T-cell (primary cell): ENCODE results near the gene MIB1. TPM values are rescaled to one million over a fixed set of nuclear protein-coding genes. Genes with fewer than 3 reads are reported as not detected.
"Not testable (repeated sequence)": the region's sequence is repeated elsewhere in the genome, so short reads cannot be mapped to it uniquely, and the experiment has no call there.

ENCODE experiments used
- ATAC-seq, 4 experiments: fragments of 200-7000 bp in 3 of 4; fragments of 150-1000 bp in 1 of 4; cut with Tn5 transposase; replicated peaks in 1 of 4; 1 replicate in 3 of 4; 2 replicates in 1 of 4; pipeline ENCODE4 v1.10.0; 2021; ENCODE audit warnings: moderate library complexity in 3 of 4, mild to moderate bottlenecking in 2 of 4, moderate number of reproducible peaks in 1 of 4
- CTCF ChIA-PET, 2 donors: fragments of 300-600 bp; sonication (Branson Sonifier 250); formaldehyde crosslinking; loops; one replicate each; lab custom pipeline; 2022; ENCODE audit warnings: antibody characterized with exemption in 2 of 2; lab: Charles Lee
- POLR2A ChIA-PET, 2 donors: fragments of 300-600 bp; sonication (Branson Sonifier 250); formaldehyde crosslinking; loops; one replicate each; lab custom pipeline; 2022; ENCODE audit warnings: antibody characterized with exemption in 2 of 2; lab: Charles Lee
- DNase-seq, 35 experiments: peaks; one replicate each; pipeline versions ENCODE4 v3.0.0 to v3.0.0-alpha.2; 2013 to 2023
- H3K27ac ChIP-seq: one replicate; pipeline ENCODE4 v1.5.1; 2013; ENCODE audit warnings: low read length
- H3K27me3 ChIP-seq, 2 experiments: replicated peaks in 1 of 2; 1 replicate in 1 of 2; 2 replicates in 1 of 2; pipeline versions ENCODE4 v1.6.1 to v1.7.0; 2013; ENCODE audit warnings: low read length in 1 of 2, mixed read lengths in 1 of 2; ENCODE audit not compliant: control insufficient read depth in 2 of 2, insufficient read depth in 2 of 2; ENCODE audit errors: extremely low read depth in 1 of 2
- H3K36me3 ChIP-seq, 2 donors: 1 replicate in 1 of 2; 2 replicates in 1 of 2; pipeline versions ENCODE4 v1.6.1 to v1.7.0; 2013; ENCODE audit warnings: low read length in 1 of 2; ENCODE audit not compliant: control insufficient read depth in 2 of 2, insufficient read depth in 1 of 2; ENCODE audit errors: extremely low read depth in 1 of 2
- H3K4me1 ChIP-seq, 2 experiments: 1 replicate in 1 of 2; 2 replicates in 1 of 2; pipeline versions ENCODE4 v1.6.1 to v1.7.0; 2013; ENCODE audit warnings: low read length in 2 of 2, mixed read lengths in 1 of 2; ENCODE audit not compliant: insufficient read depth in 2 of 2, control insufficient read depth in 1 of 2; ENCODE audit errors: extremely low read depth in 1 of 2
- H3K4me3 ChIP-seq, 2 donors: 1 replicate in 1 of 2; 2 replicates in 1 of 2; pipeline versions ENCODE4 v1.5.1 to v1.7.0; 2013; ENCODE audit warnings: mild to moderate bottlenecking in 2 of 2, low read length in 1 of 2, moderate library complexity in 1 of 2; ENCODE audit not compliant: control insufficient read depth in 1 of 2; ENCODE audit errors: extremely low read depth in 1 of 2
- H3K9me3 ChIP-seq: 2 replicates; pipeline ENCODE4 v1.7.0; 2013
- H3K27ac Mint-ChIP-seq, 2 donors: one replicate each; pipeline ENCODE4 v1.8.0; 2020 to 2021; ENCODE audit warnings: mild to moderate bottlenecking in 2 of 2, mixed read lengths in 2 of 2
- H3K27me3 Mint-ChIP-seq, 2 donors: one replicate each; pipeline ENCODE4 v1.8.0; 2021 to 2022; ENCODE audit warnings: mixed read lengths in 2 of 2
- H3K36me3 Mint-ChIP-seq: one replicate; pipeline ENCODE4 v1.8.0; 2021; ENCODE audit warnings: mixed read lengths
- H3K4me1 Mint-ChIP-seq, 3 donors: one replicate each; pipeline ENCODE4 v1.8.0; 2020 to 2022; ENCODE audit warnings: mixed read lengths in 3 of 3, mild to moderate bottlenecking in 1 of 3
- H3K4me3 Mint-ChIP-seq, 3 donors: one replicate each; pipeline ENCODE4 v1.8.0; 2020 to 2022; ENCODE audit warnings: mild to moderate bottlenecking in 3 of 3, mixed read lengths in 3 of 3, moderate library complexity in 3 of 3
- H3K9me3 Mint-ChIP-seq, 3 donors: one replicate each; pipeline ENCODE4 v1.8.0; 2020 to 2022; ENCODE audit warnings: mixed read lengths in 3 of 3
- WGBS: methylation state at CpG from one replicate; pipeline ENCODE4 v1.1.5; 2013; ENCODE audit warnings: missing lambda C conversion rate; ENCODE audit not compliant: insufficient coverage; 5-methylcytosine and 5-hydroxymethylcytosine counted together
- total RNA-seq, 35 experiments: library from RNA in 6 of 35; stranded (reverse) in 6 of 35; fragments of 120-200 nt in 1 of 35; gene quantifications; one replicate each; pipeline versions ENCODE4 v1.2.1 to v1.2.4 and lab custom pipeline; 2013 to 2026

MIB1 gene
- total RNA-seq, 5 donors from 2014 or later (not counting 1 experiment from before 2014, with no cell fraction given), result 23.5 to 46.1 (median 34.3) TPM

DNA sequence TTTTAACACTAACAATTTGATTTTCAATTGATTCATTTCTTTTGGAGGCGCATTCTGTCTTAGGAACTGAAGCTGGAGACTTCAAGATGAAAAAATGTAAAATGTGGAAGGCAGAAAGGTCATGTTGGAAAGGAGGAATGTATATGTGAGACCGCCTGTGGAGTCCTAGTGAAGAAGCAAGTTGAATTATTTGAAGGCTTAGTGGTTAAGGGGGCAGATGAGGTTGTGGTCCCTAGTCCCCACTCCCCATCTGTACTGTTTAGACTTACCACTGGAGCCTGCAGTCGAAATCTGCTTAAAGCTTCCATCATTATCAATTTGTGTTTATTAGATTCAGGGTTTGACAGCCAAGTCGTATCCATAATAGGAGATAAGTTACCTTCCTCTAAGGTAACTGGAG is 15.4 kb upstream of the MIB1 start:
- Histone ChIP-seq H3K27me3 (no peaks in the 10 kb centered on the region), H3K36me3 (no peaks in the 10 kb centered on the region), H3K27ac (no peak overlapping the region), H3K4me1 (no peaks in the 10 kb centered on the region), H3K9me3 (no peaks in the 10 kb centered on the region), H3K4me3 (no peak overlapping the region)
- ChIA-PET POLR2A (no interaction called here), CTCF (no interaction called here)
- H3K9me3 Mint-ChIP-seq, result no peaks in the 10 kb centered on the region
- DNase-seq (no peak), ATAC-seq (no peak)
- no peak overlapping the region for H3K4me3 Mint-ChIP-seq
- H3K36me3 Mint-ChIP-seq, result peaks cover 3% of the 10 kb centered on the region
- no peaks in the 10 kb centered on the region for H3K4me1 Mint-ChIP-seq
- H3K27ac Mint-ChIP-seq, result no peak overlapping the region
- 100% methylated on average over 1 of the region's 4 CpGs for WGBS
- peaks cover 0 to 2% of the 10 kb centered on the region in 2 donors for H3K27me3 Mint-ChIP-seq

DNA sequence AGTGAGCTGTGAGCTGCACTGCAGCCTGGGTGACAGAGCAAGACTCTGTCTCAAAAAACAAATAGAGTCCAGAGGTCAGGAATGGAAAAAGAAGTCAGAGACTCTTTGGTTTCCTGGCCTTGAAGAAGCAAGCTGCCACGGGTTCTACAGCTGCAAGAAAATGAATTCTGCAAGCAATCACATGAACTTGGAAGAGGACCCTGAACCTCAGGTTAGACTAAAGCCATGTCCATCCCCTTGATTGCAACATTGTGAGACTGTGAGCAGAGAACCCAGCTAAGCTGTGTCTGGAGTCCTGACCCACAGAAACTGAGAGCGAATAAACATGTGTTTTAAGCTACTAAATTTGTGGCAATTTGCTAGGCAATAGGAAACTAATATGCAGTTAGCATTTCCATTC is 12.9 kb upstream of the MIB1 start:
- 50% methylated on average over 1 of the region's 2 CpGs for WGBS
- Mint-ChIP-seq H3K27me3 (no peaks in the 10 kb centered on the region), H3K9me3 (no peaks in the 10 kb centered on the region), H3K36me3 (peaks cover 3% of the 10 kb centered on the region), H3K4me3 (no peak overlapping the region), H3K27ac (no peak overlapping the region), H3K4me1 (no peaks in the 10 kb centered on the region)
- ChIA-PET CTCF (interaction anchor here in 1 of 2 donors (0.6 kb wide), 1 partner anchor 9 kb away, joined by 3 read pairs; no protein-coding TSS in a partner anchor), POLR2A (no interaction called here)
- no peaks in the 10 kb centered on the region for H3K36me3 ChIP-seq
- no peak overlapping the region for H3K27ac ChIP-seq
- DNase-seq (no peak), ATAC-seq (no peak)
- H3K27me3 ChIP-seq, result no peaks in the 10 kb centered on the region
- no peaks in the 10 kb centered on the region for H3K4me1 ChIP-seq
- H3K4me3 ChIP-seq, result no peak overlapping the region
- no peaks in the 10 kb centered on the region for H3K9me3 ChIP-seq

DNA sequence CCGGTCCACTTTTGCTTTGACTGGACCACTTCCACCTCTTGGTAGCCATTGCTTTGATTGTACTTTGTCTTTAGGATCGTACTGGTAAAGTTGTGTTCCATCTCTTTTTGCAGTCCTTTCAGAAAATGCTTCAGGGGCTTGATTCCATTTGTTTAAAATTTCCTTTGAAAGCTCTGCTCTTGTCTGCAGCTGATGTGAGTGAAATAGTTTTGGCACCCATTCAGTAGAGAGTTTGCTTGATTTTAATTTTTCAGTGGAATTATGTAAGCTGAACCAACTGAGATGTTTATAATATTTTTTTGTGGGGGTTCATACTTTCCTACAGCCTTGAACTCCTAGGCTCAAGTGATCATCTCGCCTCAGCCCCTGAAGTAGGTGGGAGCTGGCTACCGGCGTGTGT is 7.6 kb upstream of the MIB1 start:
- ATAC-seq, result no peak
- POLR2A ChIA-PET, result no interaction called here
- Histone ChIP-seq H3K27me3 (peaks cover 0 to 7% of the 10 kb centered on the region in 2 experiments), H3K36me3 (no peaks in the 10 kb centered on the region), H3K4me3 (no peak overlapping the region), H3K9me3 (no peaks in the 10 kb centered on the region), H3K4me1 (peaks cover 0 to 11% of the 10 kb centered on the region in 2 experiments), H3K27ac (no peak overlapping the region)
- Mint-ChIP-seq H3K9me3 (peaks cover 0 to 6% (median 5%) of the 10 kb centered on the region in 3 donors), H3K27ac (no peak overlapping the region), H3K27me3 (peaks cover 0 to 3% of the 10 kb centered on the region in 2 donors), H3K36me3 (peaks cover 6% of the 10 kb centered on the region), H3K4me1 (peaks cover 4 to 10% (median 5%) of the 10 kb centered on the region in 3 donors), H3K4me3 (no peak overlapping the region)
- no peak for DNase-seq
- CTCF ChIA-PET, result no interaction called here
- WGBS, result 89% methylated on average over 2 of the region's 5 CpGs

DNA sequence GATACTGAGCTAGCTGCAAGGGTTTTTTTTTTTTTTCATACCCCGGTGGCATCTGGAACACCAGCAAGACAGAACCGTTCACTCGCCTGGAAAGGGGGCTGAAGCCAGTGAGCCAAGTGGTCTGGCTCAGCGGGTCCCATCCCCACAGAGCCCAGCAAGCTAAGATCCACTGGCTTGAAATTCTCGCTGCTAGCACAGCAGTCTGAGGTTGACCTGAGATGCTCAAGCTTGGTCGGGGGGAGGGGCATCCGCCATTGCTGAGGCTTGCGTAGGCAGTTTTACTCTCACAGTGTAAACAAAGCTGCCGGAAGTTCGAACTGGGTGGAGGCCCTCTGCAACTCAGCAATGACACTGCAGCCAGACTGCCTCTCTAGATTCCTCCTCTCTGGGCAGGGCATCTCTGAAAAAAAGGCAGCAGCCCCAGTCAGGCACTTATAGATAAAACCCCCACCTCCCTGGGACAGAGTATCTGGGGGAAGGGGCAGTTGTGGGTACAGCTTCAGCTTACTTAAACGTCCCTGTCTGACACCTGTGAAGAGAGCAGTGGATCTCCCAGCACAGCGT is 5.1 kb upstream of the MIB1 start:
- Histone ChIP-seq H3K27ac (peak overlapping the region; percentile 64), H3K36me3 (no peaks in the 10 kb centered on the region), H3K27me3 (peaks cover 0 to 7% of the 10 kb centered on the region in 2 experiments), H3K4me3 (no peak overlapping the region), H3K4me1 (peaks cover 5 to 13% of the 10 kb centered on the region in 2 experiments), H3K9me3 (no peaks in the 10 kb centered on the region)
- POLR2A ChIA-PET, result no interaction called here
- ATAC-seq (peak in 3 of 4 experiments; percentile 5 to 22 (median 22)), DNase-seq (peak; percentile 9 to 68 (median 46))
- Mint-ChIP-seq H3K9me3 (peaks cover 0 to 6% (median 5%) of the 10 kb centered on the region in 3 donors), H3K27me3 (peaks cover 0 to 3% of the 10 kb centered on the region in 2 donors), H3K36me3 (peaks cover 3% of the 10 kb centered on the region), H3K4me3 (peak overlapping the region in 1 of 3 donors; percentile 28), H3K4me1 (peaks cover 14 to 26% (median 16%) of the 10 kb centered on the region in 3 donors), H3K27ac (peak overlapping the region; percentile 82 to 86)
- WGBS, result 78% methylated on average over 10 of the region's 12 CpGs
- CTCF ChIA-PET, result no interaction called here

DNA sequence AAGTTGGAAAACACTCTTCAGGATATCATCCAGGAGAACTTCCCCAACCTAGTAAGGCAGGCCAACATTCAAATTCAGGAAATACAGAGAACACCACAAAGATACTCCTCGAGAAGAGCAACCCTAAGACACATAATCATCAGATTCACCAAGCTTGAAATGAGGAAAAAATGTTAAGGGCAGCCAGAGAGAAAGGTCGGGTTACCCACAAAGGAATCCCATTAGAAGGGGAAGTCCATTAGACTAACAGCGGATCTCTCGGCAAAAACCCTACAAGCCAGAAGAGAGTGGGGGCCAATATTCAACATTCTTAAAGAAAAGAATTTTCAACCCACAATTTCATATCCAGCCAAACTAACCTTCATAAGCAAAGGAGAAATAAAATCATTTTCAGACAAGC is 3.7 kb upstream of the MIB1 start:
- H3K4me1 Mint-ChIP-seq, result peaks cover 15 to 27% (median 17%) of the 10 kb centered on the region in 3 donors
- H3K4me1 ChIP-seq, result peaks cover 6 to 18% of the 10 kb centered on the region in 2 experiments
- H3K36me3 ChIP-seq, H3K27me3 ChIP-seq, H3K27me3 Mint-ChIP-seq, H3K4me3 Mint-ChIP-seq, H3K9me3 ChIP-seq, H3K9me3 Mint-ChIP-seq, H3K4me3 ChIP-seq, H3K27ac ChIP-seq, POLR2A ChIA-PET, ATAC-seq, DNase-seq, H3K27ac Mint-ChIP-seq, H3K36me3 Mint-ChIP-seq, CTCF ChIA-PET: not testable (repeated sequence)
- WGBS, result no CpG with 5 or more reads among the region's 4 CpGs

DNA sequence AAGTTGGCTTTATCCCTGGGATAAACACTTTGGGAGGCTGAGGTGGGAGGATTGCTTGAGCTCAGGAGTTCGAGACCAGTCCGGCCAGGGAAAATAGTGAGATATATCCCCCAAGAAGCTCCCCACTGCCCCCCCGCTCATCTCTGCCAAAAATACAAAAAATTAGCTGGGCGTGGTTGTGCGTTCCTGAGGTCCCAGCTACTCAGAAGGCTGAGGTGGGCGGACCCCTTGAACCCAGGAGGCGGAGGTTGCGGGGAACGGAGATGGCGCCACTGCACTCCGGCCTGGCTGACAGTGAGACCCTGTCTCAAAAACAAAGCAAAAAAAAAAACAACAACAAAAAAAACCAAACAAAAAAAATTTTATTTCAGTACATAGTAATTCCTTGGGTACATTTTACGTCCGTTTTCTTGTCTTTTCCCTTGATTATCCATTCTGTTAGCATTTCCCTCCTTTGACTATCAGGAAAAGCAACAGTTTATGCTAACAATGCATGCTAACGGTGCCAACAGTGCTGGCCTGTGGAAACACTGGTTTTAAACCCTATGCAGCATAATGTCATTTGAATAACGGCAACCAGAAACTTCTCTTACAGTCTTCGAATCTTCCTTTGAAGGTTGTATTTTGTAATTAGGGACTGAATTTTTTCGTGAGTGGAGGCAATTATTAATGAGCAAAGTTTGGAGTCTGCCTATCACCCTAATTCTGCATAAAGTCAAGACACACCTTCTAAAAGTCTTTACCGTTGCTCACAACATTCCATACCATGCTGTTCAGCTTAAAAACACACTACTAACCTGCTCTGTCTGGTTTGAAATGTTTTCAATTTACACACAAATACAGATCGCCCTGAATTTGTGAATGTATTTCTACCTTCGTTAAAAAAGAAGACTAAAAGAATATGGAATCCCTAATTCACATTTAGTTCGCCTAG is 721 bp upstream of the MIB1 start:
- peak in 3 of 4 experiments; percentile 0 to 6 (median 3) for ATAC-seq
- H3K27me3 Mint-ChIP-seq, result peaks cover 0 to 3% of the 10 kb centered on the region in 2 donors
- no peaks in the 10 kb centered on the region for H3K9me3 ChIP-seq
- H3K4me1 Mint-ChIP-seq, result peaks cover 39 to 51% (median 39%) of the 10 kb centered on the region in 3 donors
- peaks cover 8 to 22% of the 10 kb centered on the region in 2 experiments for H3K4me1 ChIP-seq
- DNase-seq, result peak in 1 of 35 experiments; percentile 12
- WGBS, result 83% methylated on average over 10 of the region's 21 CpGs
- peak overlapping the region; percentile 87 to 95 for H3K4me3 ChIP-seq
- H3K27me3 ChIP-seq, result peaks cover 0 to 7% of the 10 kb centered on the region in 2 experiments
- POLR2A ChIA-PET, result interaction anchor here (0.6 to 1.5 kb wide), 12 partner anchors 16 to 1192 kb away, joined by 3 to 28 read pairs (median 5); partner anchors contain the start of genes ABHD3 (in 1 of the 2) and ESCO1 (in 1 of the 2)
- no peaks in the 10 kb centered on the region for H3K36me3 ChIP-seq
- H3K27ac Mint-ChIP-seq, result peak overlapping the region; percentile 95 to 97
- H3K27ac ChIP-seq, result peak overlapping the region; percentile 88
- CTCF ChIA-PET, result interaction anchor here (0.8 to 1.8 kb wide), 10 partner anchors 11 to 143 kb away, joined by 3 to 21 read pairs (median 4); partner anchors contain the start of genes ABHD3 (in 1 of the 2), ESCO1 (in 1 of the 2) and SNRPD1 (in 1 of the 2)
- peak overlapping the region; percentile 87 to 94 (median 93) for H3K4me3 Mint-ChIP-seq
- H3K36me3 Mint-ChIP-seq, result peaks cover 3% of the 10 kb centered on the region
- peaks cover 0 to 6% (median 5%) of the 10 kb centered on the region in 3 donors for H3K9me3 Mint-ChIP-seq
